Chondrocyte (in vitro differentiated cells): ENCODE measurements around the gene EIPR1. TPM values are rescaled to one million over a fixed set of nuclear protein-coding genes. Genes with fewer than 3 reads are reported as not detected.

Source experiments
- DNase-seq: peaks from one replicate; pipeline ENCODE4 v3.0.0; 2021; ENCODE audit warnings: mixed read lengths, low spot score
- H3K27ac Mint-ChIP-seq: one replicate; pipeline ENCODE4 v1.8.0; 2021; ENCODE audit warnings: mild to moderate bottlenecking, moderate library complexity, mixed read lengths; ENCODE audit not compliant: unreplicated experiment
- H3K27me3 Mint-ChIP-seq: 2 replicates; pipeline ENCODE4 v1.8.0; 2021; ENCODE audit warnings: low read depth, mixed read lengths
- H3K36me3 Mint-ChIP-seq: 2 replicates; pipeline ENCODE4 v1.8.0; 2021; ENCODE audit warnings: low read depth, mixed read lengths
- H3K4me1 Mint-ChIP-seq: 2 replicates; pipeline ENCODE4 v1.8.0; 2021; ENCODE audit warnings: low read depth, mild to moderate bottlenecking, mixed read lengths
- H3K4me3 Mint-ChIP-seq: one replicate; pipeline ENCODE4 v1.8.0; 2021; ENCODE audit warnings: mild to moderate bottlenecking, moderate library complexity, mixed read lengths; ENCODE audit not compliant: unreplicated experiment
- H3K9me3 Mint-ChIP-seq: 2 replicates; pipeline ENCODE4 v1.8.0; 2021; ENCODE audit warnings: low read depth, mixed read lengths
- total RNA-seq: library from RNA; stranded (reverse); gene quantifications from 3 replicates; pipeline ENCODE4 v1.2.1, GENCODE V29; 2021
- TF ChIP-seq, protein P1 (sequence below): fragments of 200-600 bp; sonication (generic); IDR thresholded peaks from 2 replicates; pipeline ENCODE4 v1.5.0; 2021; ENCODE audit warnings: antibody characterized with exemption, mild to moderate bottlenecking, moderate library complexity

EIPR1 gene
- total RNA-seq, 1 donor from 2014 or later = 18.2 TPM

DNA sequence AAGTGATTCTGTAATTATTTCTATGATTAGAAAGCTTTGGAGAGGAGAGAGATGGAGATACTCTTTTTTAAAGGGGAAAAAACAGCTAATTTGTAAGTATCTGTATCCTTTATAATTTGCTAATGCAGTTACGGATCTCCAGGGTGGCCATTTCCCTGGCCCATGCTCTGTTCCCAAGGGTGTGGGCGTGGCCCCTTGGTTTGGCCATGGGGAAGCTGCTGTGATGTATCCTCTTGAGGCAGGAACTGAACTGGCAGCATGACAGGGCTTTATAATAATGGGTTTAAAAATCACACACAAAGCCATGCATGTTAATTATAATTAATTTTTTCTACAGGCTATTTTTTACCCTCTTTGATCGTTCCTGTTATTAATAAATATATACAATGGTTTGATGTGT lies 28.9 kb upstream of the EIPR1 start:
- DNase-seq = no peak
- Mint-ChIP-seq H3K36me3 (peaks cover 17% of the 10 kb centered on the region), H3K4me3 (no peak overlapping the region), H3K27me3 (no peaks in the 10 kb centered on the region), H3K4me1 (no peaks in the 10 kb centered on the region), H3K27ac (no peak overlapping the region), H3K9me3 (no peaks in the 10 kb centered on the region)
- TF ChIP-seq, protein P1, sequence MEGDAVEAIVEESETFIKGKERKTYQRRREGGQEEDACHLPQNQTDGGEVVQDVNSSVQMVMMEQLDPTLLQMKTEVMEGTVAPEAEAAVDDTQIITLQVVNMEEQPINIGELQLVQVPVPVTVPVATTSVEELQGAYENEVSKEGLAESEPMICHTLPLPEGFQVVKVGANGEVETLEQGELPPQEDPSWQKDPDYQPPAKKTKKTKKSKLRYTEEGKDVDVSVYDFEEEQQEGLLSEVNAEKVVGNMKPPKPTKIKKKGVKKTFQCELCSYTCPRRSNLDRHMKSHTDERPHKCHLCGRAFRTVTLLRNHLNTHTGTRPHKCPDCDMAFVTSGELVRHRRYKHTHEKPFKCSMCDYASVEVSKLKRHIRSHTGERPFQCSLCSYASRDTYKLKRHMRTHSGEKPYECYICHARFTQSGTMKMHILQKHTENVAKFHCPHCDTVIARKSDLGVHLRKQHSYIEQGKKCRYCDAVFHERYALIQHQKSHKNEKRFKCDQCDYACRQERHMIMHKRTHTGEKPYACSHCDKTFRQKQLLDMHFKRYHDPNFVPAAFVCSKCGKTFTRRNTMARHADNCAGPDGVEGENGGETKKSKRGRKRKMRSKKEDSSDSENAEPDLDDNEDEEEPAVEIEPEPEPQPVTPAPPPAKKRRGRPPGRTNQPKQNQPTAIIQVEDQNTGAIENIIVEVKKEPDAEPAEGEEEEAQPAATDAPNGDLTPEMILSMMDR = no peak

DNA sequence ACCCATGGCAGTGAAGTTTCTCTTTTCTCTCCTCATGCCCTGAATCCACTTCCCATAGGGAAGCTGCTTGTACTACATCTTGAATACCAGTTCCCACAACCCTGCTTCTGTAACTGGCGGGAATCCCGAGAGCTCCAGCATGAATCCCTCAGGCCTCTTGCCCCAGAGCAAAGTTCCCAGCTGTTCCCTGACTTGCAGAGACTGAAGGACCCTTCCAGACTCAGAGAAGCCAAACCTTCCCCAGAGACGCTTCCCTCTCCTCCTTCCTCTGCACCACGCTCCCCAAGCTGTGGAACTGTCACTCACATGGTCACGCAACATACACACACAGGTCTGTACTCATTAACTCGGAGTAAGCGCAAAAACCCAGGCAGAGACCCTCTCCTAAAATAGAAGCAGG lies 28.3 kb upstream of the EIPR1 start:
- Mint-ChIP-seq H3K4me1 (no peaks in the 10 kb centered on the region), H3K36me3 (peaks cover 17% of the 10 kb centered on the region), H3K27ac (no peak overlapping the region), H3K4me3 (no peak overlapping the region), H3K27me3 (no peaks in the 10 kb centered on the region), H3K9me3 (no peaks in the 10 kb centered on the region)
- TF ChIP-seq, protein P1 = no peak
- no peak for DNase-seq

DNA sequence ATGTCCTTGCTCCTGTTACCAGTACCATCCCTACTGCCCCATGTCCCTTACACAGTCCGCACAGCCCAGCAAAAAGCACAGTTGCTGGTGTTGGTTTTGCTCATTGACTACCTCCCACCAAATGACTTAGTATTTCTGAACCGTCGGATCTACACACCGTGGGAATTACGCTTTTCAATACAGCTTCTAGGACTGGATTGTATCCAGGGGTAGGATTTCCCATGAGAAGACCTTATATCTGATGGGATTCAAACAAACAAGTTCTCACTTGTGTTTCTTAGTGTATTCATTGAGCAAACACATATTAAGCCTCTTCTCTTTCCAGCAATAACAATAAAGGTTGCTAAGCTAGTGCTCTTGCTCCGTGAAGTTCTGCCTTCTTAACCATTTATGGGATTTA lies 27.7 kb upstream of the EIPR1 start:
- Mint-ChIP-seq H3K4me3 (no peak overlapping the region), H3K9me3 (no peaks in the 10 kb centered on the region), H3K27ac (no peak overlapping the region), H3K27me3 (no peaks in the 10 kb centered on the region), H3K4me1 (no peaks in the 10 kb centered on the region), H3K36me3 (peaks cover 17% of the 10 kb centered on the region)
- TF ChIP-seq, protein P1 = no peak
- no peak for DNase-seq

DNA sequence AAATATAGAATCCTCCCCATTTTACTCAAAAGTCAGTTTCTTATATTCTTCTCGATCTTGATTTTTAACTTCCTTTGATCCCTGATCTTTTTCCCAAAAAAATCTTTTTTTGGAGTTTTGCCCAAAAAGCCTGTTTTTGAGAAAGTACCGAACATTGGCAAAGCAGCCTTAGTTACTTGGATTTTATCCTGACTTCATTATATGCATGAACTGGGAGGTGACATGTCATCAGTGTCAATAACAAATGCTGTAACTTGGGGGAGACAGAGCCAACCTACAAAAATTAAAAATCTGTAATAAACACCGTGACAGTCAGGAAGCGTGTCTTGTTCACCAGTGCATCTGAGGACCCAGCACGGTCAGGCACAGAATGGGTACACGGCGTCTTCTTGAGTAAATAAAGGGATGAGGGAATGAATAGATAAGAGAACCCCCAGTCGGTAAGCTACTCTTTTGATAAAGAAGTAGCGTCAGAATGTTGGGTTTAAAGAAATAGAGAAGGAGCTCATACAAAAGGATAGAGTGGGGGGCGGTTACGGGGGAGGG lies 26.8 kb upstream of the EIPR1 start:
- H3K4me1 Mint-ChIP-seq = no peaks in the 10 kb centered on the region
- peaks cover 15% of the 10 kb centered on the region for H3K36me3 Mint-ChIP-seq
- no peaks in the 10 kb centered on the region for H3K27me3 Mint-ChIP-seq
- H3K27ac Mint-ChIP-seq = peak overlapping the region; percentile 36
- no peak overlapping the region for H3K4me3 Mint-ChIP-seq
- TF ChIP-seq, protein P1 = no peak
- DNase-seq = no peak
- H3K9me3 Mint-ChIP-seq = no peaks in the 10 kb centered on the region

DNA sequence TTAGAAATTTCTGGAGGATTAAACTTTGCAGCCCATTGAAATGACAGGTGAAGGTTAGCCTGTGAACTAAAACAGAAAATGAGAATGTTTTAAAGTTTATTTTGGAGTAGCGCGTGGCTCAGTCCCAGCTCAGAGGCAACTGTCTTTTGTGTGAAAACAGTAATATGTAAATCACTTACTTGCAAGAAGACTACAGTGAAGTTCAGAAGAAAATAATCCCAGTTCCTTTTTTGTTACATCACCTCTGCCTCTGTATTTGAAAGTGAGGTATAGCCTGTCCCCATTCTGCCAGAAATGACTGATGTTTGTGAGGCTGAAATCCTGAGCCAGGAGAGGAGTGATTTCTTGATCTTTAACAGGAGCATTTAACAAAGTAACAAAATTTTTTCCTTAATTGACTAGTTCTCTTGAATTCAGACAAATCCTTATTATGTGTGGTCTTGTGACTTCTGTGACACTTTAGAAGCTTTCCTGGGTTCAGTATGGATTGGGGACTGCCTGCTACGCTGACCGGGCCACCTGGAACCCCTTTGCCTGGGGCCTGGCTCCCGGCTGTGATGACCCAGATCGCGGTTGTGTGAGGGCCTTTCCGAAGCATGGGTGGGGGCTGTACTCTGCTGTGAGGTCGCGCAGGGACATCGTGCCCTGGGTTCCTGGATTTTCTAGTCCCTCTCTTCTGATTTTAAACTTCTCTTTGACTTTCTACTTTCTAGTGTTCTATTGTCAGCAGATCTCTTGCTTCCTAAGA lies 26.1 kb upstream of the EIPR1 start:
- Mint-ChIP-seq H3K4me1 (no peaks in the 10 kb centered on the region), H3K27me3 (no peaks in the 10 kb centered on the region), H3K27ac (no peak overlapping the region), H3K9me3 (no peaks in the 10 kb centered on the region), H3K4me3 (no peak overlapping the region), H3K36me3 (peaks cover 15% of the 10 kb centered on the region)
- DNase-seq = no peak
- TF ChIP-seq, protein P1 = no peak
